Measurements from ENCODE around the gene FGF19.

The FGF19 gene

GRCh38 chr11:69729252-69729651, 25.4 kb upstream of the FGF19 start:
- no peak overlapping the region for H3K27ac ChIP-seq (replicated peaks; ENCODE audit: low read length)
- no peaks in the 10 kb centered on the region for H3K9me3 ChIP-seq (replicated peaks in 1 of 2; ENCODE audit: control insufficient read depth in 2 of 2, insufficient read depth in 1 of 2, low read depth in 1 of 2, low read length in 2 of 2)
- no CpG with 5 or more reads among the region's 9 CpGs for WGBS, 2 donors (ENCODE audit: extremely low coverage in 2 of 2, insufficient read length in 2 of 2, insufficient replicate concordance in 1 of 2)
- H2BK12ac ChIP-seq (ENCODE audit: low read length): no peak overlapping the region
- peaks cover 0 to 4% of the 10 kb centered on the region in 2 donors for H3K4me1 ChIP-seq (ENCODE audit: control insufficient read depth in 2 of 2, insufficient read depth in 1 of 2, low read depth in 1 of 2, low read length in 2 of 2)
- H3K4me3 ChIP-seq (ENCODE audit: low read length in 2 of 2): no peak overlapping the region
- H2AK5ac ChIP-seq (ENCODE audit: low read depth, low read length): peak overlapping the region; percentile 69
- no peak overlapping the region for H4K8ac ChIP-seq (ENCODE audit: low read depth, low read length)
- H4K91ac ChIP-seq (ENCODE audit: low read depth, low read length, poor library complexity): no peak overlapping the region
- H3K79me1 ChIP-seq (ENCODE audit: low read depth, low read length): no peaks in the 10 kb centered on the region
- H2BK5ac ChIP-seq (ENCODE audit: low read length): no peak overlapping the region
- no peak overlapping the region for H2AFZ ChIP-seq (ENCODE audit: low read length)
- DNase-seq (ENCODE audit: low spot score): no peak
- no peak overlapping the region for H2BK120ac ChIP-seq (ENCODE audit: low read depth, low read length)
- no peaks in the 10 kb centered on the region for H3K36me3 ChIP-seq (replicated peaks in 1 of 2; ENCODE audit: control insufficient read depth in 2 of 2, insufficient read depth in 2 of 2, low read length in 2 of 2)
- no peak overlapping the region for H3K4ac ChIP-seq (ENCODE audit: low read length)
- H3K14ac ChIP-seq (ENCODE audit: low read length): no peak overlapping the region
- H3K27me3 ChIP-seq (ENCODE audit: control insufficient read depth in 3 of 3, insufficient read depth in 3 of 3, low read depth in 1 of 3, low read length in 3 of 3): peaks cover 0 to 27% (median 0%) of the 10 kb centered on the region in 3 experiments
- H3K9ac ChIP-seq (ENCODE audit: low read depth, low read length, poor library complexity): no peak overlapping the region
- H3K23ac ChIP-seq (ENCODE audit: low read depth, low read length, poor library complexity): peak overlapping the region; percentile 37
- no peak overlapping the region for H3K4me2 ChIP-seq (ENCODE audit: insufficient read depth, low read length, poor library complexity, severe bottlenecking)
- no peak overlapping the region for H2BK15ac ChIP-seq (ENCODE audit: low read length)
- peak overlapping the region; percentile 67 for H3K18ac ChIP-seq (ENCODE audit: low read length)

GRCh38 chr11:69727266-69727665, 23.4 kb upstream of the FGF19 start:
- Histone ChIP-seq H4K8ac (ENCODE audit: low read depth, low read length) (no peak overlapping the region), H2BK5ac (ENCODE audit: low read length) (no peak overlapping the region), H3K4me1 (ENCODE audit: control insufficient read depth in 2 of 2, insufficient read depth in 1 of 2, low read depth in 1 of 2, low read length in 2 of 2) (peaks cover 0 to 4% of the 10 kb centered on the region in 2 donors), H2BK12ac (ENCODE audit: low read length) (peak overlapping the region; percentile 85), H3K27ac (replicated peaks; ENCODE audit: low read length) (no peak overlapping the region), H3K79me1 (ENCODE audit: low read depth, low read length) (no peaks in the 10 kb centered on the region), H3K27me3 (ENCODE audit: control insufficient read depth in 3 of 3, insufficient read depth in 3 of 3, low read depth in 1 of 3, low read length in 3 of 3) (peaks cover 0 to 34% (median 0%) of the 10 kb centered on the region in 3 experiments), H3K9me3 (replicated peaks in 1 of 2; ENCODE audit: control insufficient read depth in 2 of 2, insufficient read depth in 1 of 2, low read depth in 1 of 2, low read length in 2 of 2) (no peaks in the 10 kb centered on the region), H3K4me3 (ENCODE audit: low read length in 2 of 2) (no peak overlapping the region), H2AK5ac (ENCODE audit: low read depth, low read length) (no peak overlapping the region), H2BK15ac (ENCODE audit: low read length) (no peak overlapping the region), H3K23ac (ENCODE audit: low read depth, low read length, poor library complexity) (peak overlapping the region; percentile 39), H3K36me3 (replicated peaks in 1 of 2; ENCODE audit: control insufficient read depth in 2 of 2, insufficient read depth in 2 of 2, low read length in 2 of 2) (no peaks in the 10 kb centered on the region), H2AFZ (ENCODE audit: low read length) (no peak overlapping the region), H2BK120ac (ENCODE audit: low read depth, low read length) (peak overlapping the region; percentile 3), H4K91ac (ENCODE audit: low read depth, low read length, poor library complexity) (no peak overlapping the region), H3K4ac (ENCODE audit: low read length) (no peak overlapping the region), H3K18ac (ENCODE audit: low read length) (peak overlapping the region; percentile 86), H3K14ac (ENCODE audit: low read length) (no peak overlapping the region), H3K4me2 (ENCODE audit: insufficient read depth, low read length, poor library complexity, severe bottlenecking) (no peak overlapping the region), H3K9ac (ENCODE audit: low read depth, low read length, poor library complexity) (no peak overlapping the region)
- no peak for DNase-seq (ENCODE audit: low spot score)
- WGBS, 2 donors (ENCODE audit: extremely low coverage in 2 of 2, insufficient read length in 2 of 2, insufficient replicate concordance in 1 of 2): no CpG with 5 or more reads among the region's 10 CpGs

GRCh38 chr11:69726481-69726880, 22.7 kb upstream of the FGF19 start:
- Histone ChIP-seq H2AK5ac (ENCODE audit: low read depth, low read length) (peak overlapping the region; percentile 58), H3K14ac (ENCODE audit: low read length) (no peak overlapping the region), H3K27me3 (ENCODE audit: control insufficient read depth in 3 of 3, insufficient read depth in 3 of 3, low read depth in 1 of 3, low read length in 3 of 3) (peaks cover 0 to 42% (median 0%) of the 10 kb centered on the region in 3 experiments), H3K18ac (ENCODE audit: low read length) (no peak overlapping the region), H3K9me3 (replicated peaks in 1 of 2; ENCODE audit: control insufficient read depth in 2 of 2, insufficient read depth in 1 of 2, low read depth in 1 of 2, low read length in 2 of 2) (no peaks in the 10 kb centered on the region), H3K4me3 (ENCODE audit: low read length in 2 of 2) (no peak overlapping the region), H3K4me2 (ENCODE audit: insufficient read depth, low read length, poor library complexity, severe bottlenecking) (no peak overlapping the region), H3K4me1 (ENCODE audit: control insufficient read depth in 2 of 2, insufficient read depth in 1 of 2, low read depth in 1 of 2, low read length in 2 of 2) (peaks cover 0 to 4% of the 10 kb centered on the region in 2 donors), H2BK5ac (ENCODE audit: low read length) (no peak overlapping the region), H2BK12ac (ENCODE audit: low read length) (no peak overlapping the region), H3K23ac (ENCODE audit: low read depth, low read length, poor library complexity) (peak overlapping the region; percentile 58), H4K8ac (ENCODE audit: low read depth, low read length) (no peak overlapping the region), H2AFZ (ENCODE audit: low read length) (no peak overlapping the region), H3K9ac (ENCODE audit: low read depth, low read length, poor library complexity) (no peak overlapping the region), H3K79me1 (ENCODE audit: low read depth, low read length) (no peaks in the 10 kb centered on the region), H3K4ac (ENCODE audit: low read length) (no peak overlapping the region), H4K91ac (ENCODE audit: low read depth, low read length, poor library complexity) (no peak overlapping the region), H3K27ac (replicated peaks; ENCODE audit: low read length) (no peak overlapping the region), H2BK120ac (ENCODE audit: low read depth, low read length) (peak overlapping the region; percentile 3), H3K36me3 (replicated peaks in 1 of 2; ENCODE audit: control insufficient read depth in 2 of 2, insufficient read depth in 2 of 2, low read length in 2 of 2) (no peaks in the 10 kb centered on the region), H2BK15ac (ENCODE audit: low read length) (no peak overlapping the region)
- DNase-seq (ENCODE audit: low spot score): no peak
- no CpG with 5 or more reads among the region's 18 CpGs for WGBS, 2 donors (ENCODE audit: extremely low coverage in 2 of 2, insufficient read length in 2 of 2, insufficient replicate concordance in 1 of 2)

GRCh38 chr11:69726019-69726418, 22.2 kb upstream of the FGF19 start:
- no CpG with 5 or more reads among the region's 9 CpGs for WGBS, 2 donors (ENCODE audit: extremely low coverage in 2 of 2, insufficient read length in 2 of 2, insufficient replicate concordance in 1 of 2)
- Histone ChIP-seq H3K79me1 (ENCODE audit: low read depth, low read length) (no peaks in the 10 kb centered on the region), H3K4me1 (ENCODE audit: control insufficient read depth in 2 of 2, insufficient read depth in 1 of 2, low read depth in 1 of 2, low read length in 2 of 2) (peaks cover 0 to 7% of the 10 kb centered on the region in 2 donors), H3K27ac (replicated peaks; ENCODE audit: low read length) (no peak overlapping the region), H4K91ac (ENCODE audit: low read depth, low read length, poor library complexity) (no peak overlapping the region), H2BK5ac (ENCODE audit: low read length) (no peak overlapping the region), H2BK15ac (ENCODE audit: low read length) (no peak overlapping the region), H3K27me3 (ENCODE audit: control insufficient read depth in 3 of 3, insufficient read depth in 3 of 3, low read depth in 1 of 3, low read length in 3 of 3) (peaks cover 0 to 44% (median 0%) of the 10 kb centered on the region in 3 experiments), H3K4me2 (ENCODE audit: insufficient read depth, low read length, poor library complexity, severe bottlenecking) (no peak overlapping the region), H2AK5ac (ENCODE audit: low read depth, low read length) (peak overlapping the region; percentile 58), H2BK12ac (ENCODE audit: low read length) (no peak overlapping the region), H3K36me3 (replicated peaks in 1 of 2; ENCODE audit: control insufficient read depth in 2 of 2, insufficient read depth in 2 of 2, low read length in 2 of 2) (no peaks in the 10 kb centered on the region), H2BK120ac (ENCODE audit: low read depth, low read length) (no peak overlapping the region), H2AFZ (ENCODE audit: low read length) (no peak overlapping the region), H3K9me3 (replicated peaks in 1 of 2; ENCODE audit: control insufficient read depth in 2 of 2, insufficient read depth in 1 of 2, low read depth in 1 of 2, low read length in 2 of 2) (no peaks in the 10 kb centered on the region), H4K8ac (ENCODE audit: low read depth, low read length) (no peak overlapping the region), H3K4me3 (ENCODE audit: low read length in 2 of 2) (no peak overlapping the region), H3K18ac (ENCODE audit: low read length) (peak overlapping the region; percentile 84), H3K23ac (ENCODE audit: low read depth, low read length, poor library complexity) (peak overlapping the region; percentile 58), H3K14ac (ENCODE audit: low read length) (no peak overlapping the region), H3K4ac (ENCODE audit: low read length) (no peak overlapping the region), H3K9ac (ENCODE audit: low read depth, low read length, poor library complexity) (no peak overlapping the region)
- no peak for DNase-seq (ENCODE audit: low spot score)

All from neuronal stem cell (in vitro differentiated cells).